Measurements from ENCODE around the gene KCNK5.

The KCNK5 gene

DNA sequence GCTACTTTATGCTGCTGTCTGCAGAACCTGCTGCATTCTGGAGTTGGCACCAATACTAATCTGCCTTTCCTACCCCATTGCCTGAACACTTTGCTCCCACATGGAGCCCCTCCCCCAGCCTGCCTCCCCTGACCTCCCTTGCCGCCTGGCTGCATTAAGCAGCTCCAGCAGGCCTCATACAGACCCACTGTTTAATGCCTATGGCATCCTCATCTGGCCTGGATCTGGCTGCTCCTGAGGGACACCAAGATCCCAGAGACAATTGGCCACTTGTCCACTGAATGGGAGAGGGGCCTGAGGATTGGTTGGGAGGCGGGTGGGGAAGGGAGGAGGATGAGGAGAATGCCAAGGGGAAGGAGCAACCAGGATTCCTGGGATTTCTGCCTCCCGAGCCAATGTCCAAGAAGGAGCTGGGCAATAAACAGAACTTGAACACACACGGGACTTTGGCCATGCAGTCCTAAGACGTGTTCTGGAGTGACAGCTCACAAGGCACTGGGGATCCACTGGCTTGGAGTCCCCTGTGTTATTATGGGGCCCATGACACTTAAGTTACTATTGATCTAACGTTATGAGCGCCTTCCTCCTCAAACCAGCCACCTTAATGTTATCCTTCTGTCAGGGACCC lies 10.4 kb upstream of the KCNK5 start:
- DNase-seq: no peak

DNA sequence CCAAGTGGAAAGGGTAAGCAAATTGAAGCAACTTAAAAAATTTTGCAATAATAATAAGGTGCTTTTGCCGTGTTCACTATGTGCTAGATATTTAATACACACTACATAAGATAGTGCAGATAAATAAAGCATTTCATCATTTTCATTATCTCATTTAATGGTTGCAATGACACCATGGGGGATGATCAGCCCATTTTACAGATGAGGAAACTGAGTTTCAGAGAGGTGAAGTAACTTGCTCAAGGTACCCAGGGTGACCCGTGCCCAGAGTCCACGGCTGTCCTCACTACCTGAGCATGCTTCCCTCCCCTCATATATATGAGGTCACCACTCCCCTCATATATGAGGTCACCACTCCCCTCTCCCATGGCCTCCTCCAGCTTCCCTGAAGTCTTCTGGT lies 7.5 kb upstream of the KCNK5 start:
- DNase-seq: no peak

DNA sequence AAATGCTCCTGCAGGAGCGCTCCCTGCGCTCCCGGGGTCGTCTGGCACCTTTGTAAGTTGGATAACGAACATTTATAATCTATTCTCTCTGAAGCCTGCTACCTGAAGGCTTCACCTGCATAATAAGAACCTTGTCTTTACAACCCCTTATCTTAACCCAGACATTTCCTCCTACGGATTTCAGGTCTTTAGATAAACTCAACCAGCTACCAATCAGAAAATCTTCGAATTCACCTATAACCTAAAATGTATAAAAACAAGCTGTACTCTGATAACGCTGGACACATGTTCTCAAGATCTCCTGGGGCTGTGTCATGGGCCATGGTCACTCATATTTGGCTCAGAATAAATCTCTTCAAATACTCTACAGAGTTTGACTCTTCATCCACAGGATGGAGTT lies 4.1 kb upstream of the KCNK5 start:
- no peak for DNase-seq

DNA sequence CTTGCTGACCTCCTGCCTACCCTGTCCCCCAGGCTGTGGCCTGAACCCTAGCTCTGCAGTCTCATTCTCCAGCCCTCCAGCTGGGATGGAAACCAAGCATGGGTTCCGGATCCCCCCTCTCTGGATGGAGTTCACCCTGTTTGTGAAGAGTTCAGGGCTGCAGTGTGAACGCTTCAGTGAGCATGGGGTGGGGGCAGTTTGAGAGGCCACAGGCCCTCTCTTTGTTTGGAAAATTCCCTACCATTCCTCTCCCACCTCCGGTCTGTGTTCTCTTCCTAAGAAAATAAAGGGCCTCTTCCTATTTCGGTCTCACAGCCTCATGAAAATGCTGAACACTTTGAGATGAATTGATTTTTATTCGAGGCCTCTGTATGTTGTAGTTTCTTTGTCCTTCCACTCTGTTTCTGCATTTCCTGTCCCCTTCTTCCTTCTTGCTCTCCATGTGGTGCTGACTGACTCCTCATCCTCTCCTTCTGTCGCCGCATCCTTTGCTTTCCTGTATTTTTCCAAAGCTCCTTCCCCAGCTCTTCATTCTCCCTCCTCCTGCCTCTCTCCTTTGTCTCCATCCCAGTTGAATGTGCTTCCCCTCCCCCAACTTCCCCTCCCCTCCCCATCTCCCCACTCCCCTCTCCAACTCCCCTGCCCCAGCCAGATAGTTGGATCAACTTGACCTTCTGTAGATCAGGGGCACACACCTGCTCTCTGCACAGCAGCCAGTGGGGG lies 2.4 kb upstream of the KCNK5 start:
- DNase-seq: no peak

DNA sequence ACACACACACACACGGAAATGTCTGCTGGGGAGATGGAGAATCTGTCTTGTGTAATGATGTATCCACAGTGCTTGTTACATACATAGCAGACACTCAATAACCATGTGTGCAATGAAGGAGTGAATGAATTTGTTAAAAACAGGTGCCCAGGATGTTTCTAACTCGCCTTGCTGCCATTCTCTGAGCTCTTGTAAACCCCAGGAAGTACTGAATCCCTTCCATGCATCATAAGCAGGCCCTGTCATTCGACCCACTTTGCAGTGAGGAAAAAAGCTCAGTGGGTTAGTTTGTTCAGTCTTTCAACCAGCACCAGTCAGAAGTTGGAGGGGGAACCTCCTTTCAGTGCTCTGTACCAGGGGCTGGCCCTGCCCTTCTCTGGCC lies 1.4 kb upstream of the KCNK5 start:
- no peak for DNase-seq

DNA sequence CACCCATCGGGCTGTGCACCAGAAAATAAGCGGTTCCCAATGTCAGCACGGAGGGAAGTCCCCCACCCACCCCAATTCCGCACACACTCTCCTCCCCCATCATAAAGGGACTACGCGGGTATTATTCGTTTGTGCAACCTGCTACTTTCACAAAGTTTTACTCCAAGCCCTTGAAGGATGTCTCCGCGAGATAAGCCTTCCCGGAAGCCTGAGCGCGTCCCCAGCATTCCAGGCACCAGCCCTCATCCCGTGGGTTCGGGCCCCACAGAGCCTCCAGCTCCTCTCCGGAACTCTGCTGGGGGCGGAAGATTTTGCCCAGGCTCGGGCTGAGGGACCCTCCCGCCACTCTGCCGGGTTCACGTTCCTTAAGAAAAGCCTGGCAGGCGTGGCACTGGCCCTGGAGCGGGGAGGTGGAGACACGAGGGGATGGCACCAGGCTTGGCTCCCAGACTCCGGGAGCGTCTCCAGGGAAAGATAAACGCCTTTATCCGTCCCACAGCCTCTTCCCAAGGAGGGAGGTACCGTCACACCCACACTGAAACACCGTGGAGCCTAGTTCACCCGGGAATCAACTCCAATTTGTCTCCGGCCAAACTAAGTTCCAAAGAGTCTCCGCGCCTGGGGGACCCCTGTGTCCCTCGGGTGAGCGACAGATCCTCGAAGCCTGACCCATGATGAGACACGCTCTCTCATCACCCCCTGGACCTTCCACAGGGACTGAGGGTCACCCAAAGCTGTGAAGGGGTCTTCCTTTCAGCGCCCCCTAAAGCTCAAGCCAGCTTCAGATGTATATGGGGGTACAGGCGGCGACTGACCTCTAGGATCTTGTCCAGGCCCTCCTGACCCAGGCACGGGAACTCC lies 934 bp downstream of the KCNK5 start:
- DNase-seq: no peak

DNA sequence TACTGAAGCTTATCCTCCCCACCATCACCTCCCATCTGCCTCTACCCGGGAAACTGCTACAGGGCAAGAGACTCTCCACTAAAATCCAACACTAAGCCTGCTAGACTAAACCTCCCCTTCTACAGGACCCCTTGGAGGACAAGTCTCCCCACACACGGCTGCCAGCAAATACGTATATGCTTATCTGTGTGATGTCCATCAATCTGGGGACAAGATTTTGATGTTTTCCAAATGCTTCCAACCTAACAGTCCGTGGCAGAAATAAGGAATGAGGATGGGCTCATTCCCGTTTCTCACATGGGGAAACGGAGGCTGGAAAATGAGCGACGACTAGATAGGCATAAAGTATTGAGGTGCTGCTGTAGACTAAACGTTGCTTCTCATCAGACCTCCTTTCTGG lies 1.8 kb downstream of the KCNK5 start:
- DNase-seq: no peak

DNA sequence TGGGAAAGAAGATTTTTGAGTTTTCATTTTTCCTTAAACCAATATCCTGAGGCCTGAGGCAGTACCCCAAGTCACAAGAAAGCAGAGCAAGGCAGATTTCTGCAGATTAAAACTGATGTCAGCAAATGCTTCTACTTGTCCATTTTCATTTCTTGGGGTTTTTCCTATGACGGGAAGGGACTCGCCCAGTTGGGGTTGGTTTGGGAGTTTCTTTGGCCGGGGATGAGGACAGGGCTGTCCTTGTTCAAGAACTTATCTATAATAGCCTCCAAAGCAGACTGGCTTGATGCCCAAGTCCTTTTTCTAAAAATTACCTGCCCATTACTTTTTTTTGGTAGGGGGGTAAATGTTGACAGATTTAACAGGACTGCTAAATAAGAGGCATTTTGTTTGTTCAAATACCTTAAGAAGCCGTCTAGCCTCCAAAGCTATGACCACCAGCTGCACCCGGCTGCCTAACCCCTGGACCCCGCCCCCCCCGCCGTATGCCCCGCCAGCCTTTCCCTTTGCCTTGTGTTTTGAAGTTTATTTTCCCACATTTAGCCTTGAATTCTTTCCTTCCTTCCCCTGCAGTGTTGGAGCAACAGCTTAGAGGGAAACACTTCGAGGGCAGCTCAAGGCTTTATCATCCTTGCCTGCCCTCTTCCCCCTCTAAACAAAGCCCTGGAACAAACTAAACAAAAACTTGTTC lies 2.5 kb downstream of the KCNK5 start:
- no peak for DNase-seq

DNA sequence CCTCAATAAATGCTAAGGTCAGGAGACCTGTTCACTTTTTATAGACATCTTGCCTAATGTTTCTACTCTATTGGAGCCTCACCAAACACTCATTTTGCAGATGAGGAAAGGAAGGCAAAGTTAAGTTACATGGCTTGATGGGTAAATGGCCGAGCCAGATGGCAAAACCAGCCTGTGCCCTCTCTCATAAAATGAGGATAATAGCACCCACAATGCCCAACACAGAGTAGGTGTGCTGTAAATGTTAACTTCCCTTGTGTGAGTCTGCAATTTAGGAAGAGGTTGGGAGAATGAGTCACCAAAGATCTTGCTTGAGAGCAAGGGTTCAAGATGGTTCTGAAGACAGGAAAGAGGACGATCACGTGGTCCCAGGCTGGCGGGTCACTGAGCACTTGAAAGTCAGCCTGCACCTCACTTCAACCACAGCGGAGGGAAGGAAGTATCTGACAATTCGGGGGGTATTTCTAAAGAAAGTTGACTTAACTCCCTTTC lies 3.3 kb downstream of the KCNK5 start:
- DNase-seq: no peak

DNA sequence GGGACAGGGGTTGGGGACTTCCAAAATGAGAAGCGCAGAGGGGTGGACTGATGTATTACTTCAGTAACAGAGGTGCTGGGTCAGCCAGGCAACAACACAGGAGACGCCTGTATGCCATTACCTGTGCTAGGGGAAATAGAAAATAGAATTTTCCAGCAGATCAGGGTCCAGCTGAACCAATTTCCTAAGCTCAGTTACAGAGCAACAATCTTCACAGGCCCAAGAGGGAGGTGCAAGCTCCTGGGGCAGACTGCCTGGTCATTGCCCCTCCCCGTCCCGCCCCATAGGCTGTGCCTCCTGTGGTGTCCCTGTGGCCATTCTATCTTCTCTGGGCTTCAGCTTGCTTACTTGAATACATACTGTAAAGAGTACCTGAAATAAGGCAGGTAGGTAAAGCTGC lies 3.7 kb downstream of the KCNK5 start:
- DNase-seq: peak; percentile 17

DNA sequence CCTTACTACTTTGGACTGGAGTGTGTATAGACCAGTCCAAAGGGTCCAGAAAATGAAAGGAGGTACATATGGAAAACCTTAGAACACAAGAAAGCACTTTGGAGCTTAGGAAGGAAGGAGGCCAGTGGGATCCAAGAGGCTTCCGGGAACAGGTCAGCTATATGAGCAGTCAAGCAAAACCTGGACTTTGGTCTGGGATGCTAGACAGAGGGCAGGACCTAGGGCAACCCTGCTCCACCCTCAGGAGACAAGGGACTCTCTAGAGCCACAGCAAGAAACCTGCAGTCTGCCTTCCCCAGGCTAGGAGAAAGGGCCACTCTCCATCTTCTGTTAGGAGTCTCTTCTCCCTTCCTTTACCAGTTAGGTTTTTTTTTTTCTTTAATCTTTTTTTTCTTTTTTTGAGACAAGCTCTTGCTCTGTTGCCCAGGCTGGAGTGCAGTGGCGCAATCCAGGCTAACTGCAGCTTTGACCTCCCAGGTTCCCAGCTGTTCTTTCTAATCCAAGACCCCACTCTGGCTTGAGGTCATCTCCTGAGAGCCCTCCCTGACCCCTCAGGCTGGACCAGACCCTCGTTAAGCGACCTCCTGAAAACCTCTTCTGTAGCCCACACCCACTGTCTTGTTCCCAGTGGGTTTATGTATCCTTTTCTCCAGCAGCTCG lies 4.6 kb downstream of the KCNK5 start:
- peak; percentile 42 for DNase-seq

DNA sequence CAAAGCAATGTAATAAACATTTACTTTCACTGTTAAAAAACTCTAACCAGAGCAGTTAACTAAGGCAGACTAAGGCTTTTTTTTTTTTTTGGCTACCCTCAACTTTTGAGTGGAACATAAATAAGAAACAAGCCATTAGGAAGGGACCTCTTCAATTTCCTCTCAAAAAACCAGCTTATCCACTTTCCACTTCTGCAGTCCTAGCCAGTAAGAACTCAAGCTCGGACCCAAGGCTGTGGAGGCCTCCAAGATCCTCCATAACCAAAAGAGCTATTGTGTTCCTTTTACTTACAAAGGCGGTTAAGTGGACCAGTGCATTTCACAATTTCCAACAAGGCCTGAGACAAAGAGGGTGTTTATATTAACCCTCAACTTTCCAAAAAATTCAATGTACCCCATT lies 5.3 kb downstream of the KCNK5 start:
- peak; percentile 48 for DNase-seq

DNA sequence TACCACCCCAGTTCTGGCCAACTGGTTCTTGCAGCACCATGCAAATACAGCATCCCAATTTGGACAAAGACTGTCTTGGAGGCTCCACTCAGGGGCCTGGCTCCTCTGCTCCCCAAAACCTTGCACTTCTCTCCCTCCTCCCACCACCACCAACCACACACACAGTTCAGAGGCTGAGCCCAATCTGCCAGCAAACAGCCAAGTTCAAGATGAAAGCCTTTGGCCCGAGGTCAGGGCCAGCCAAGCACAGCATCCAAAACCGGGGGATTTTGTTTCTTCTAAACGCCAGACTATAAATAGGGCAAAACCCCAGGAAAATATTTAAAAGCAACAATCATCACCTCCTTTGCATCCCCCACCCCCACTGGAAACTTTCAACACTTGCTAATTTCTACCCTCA lies 5.7 kb downstream of the KCNK5 start:
- DNase-seq: no peak

DNA sequence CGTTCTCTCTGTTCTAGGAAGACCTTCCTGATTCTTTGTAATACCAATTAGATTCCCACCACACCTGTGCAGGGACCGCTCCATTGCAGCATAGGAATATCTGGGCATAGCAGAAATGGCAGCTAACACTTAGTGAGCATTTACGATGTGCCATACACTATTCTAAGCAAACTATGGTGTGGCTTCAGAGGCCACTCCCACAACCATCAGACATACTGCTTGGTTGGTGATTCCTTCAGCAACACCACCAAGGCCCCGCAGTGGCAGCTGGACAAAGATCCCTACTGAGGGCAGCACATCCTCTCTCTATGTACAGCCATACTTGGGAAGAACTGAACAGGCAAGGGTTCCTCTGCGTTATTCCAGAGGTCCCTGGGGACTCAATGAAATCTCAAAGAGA lies 6.2 kb downstream of the KCNK5 start:
- DNase-seq: no peak

DNA sequence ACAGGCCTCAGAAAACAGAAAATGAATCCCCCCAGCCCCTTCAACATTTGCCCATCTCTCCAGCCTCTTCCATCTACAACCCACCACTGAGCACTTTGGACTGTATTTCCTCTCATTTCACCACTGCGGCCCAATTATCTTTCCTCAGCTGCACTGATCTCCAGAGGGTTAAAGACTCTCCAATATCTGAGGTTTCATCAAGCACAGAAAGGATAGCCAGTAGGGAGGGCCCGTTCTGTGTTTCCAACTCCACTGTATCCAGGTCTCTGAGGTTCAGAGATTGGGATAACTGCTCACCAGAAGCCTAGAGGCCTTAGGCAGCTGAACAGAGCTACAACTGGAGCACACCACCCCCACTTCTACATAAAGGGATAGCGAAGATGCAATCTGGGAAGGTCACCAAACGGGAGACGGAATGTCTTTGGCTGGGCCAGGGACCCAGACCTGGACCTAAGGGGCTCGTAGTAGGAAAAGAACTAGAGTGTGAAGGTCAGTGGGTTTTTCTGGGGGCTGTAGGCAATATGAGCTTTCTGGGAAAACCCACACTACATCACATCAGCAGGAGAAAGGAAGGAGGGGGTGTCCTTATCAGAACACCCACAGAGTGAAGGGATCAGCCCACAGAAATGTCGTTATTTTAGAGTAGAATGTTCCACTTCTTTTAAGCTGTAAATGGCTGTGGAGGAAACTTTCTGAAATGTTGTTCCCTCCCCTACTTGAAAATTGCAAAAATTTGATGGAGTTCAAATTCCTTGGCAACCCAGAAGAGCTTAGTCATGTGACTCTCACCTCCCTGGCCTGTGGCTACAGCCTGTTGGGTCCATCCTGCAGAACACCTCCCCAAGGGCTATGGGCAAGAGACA lies 7.3 kb downstream of the KCNK5 start:
- no peak for DNase-seq

DNA sequence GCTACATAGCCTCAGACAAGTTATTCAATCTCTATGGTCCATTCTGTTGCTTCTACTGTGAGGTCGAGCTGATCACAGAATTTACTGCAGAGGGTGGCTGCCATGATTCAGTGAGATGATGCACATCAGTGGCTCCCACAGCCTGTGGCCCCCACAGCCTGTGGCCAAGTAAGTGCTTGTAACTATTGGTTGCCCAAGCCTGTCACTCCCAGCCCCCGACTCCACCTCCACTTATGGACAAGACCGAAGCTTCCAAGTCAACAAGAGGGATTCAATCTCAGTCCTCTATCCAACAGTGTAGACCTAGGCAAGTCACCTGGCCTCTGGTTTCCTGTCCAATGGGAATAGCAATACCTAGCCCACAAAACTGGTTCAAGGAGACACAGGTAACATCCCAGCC lies 8.2 kb downstream of the KCNK5 start:
- no peak for DNase-seq

DNA sequence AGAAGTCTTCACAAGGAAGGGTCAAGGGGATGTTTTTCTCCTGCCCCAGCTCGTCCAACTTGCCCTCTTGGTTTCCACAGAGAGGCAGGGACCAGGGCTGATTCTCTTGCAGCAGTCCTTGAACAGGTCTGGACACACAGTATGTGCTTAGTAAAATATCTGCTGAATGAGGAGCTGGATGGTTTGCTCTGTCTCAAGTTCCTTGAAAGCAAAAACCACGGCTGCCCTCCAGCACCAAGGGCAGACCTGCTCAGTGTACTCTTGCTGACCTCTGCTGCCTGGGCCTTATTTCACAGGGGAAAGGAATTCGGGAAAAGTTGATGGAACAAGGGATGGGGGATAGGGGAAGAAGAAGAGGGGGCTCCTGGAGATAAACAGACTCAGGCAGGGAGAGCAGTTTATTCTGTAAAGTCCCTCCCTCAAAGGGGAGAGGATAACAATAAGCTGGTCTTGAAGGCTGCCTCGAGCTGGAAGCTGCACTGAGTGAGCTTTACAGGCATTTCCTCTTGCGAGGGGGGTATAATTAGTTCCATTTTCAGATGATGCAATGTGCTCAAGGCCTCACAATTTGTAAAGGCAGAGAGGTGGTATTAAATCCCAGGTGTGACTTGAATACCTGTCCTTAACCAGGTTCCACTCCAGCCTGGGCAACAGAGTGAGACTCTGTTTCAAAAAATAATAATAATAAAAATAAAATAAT lies 10.3 kb downstream of the KCNK5 start:
- no peak for DNase-seq

DNA sequence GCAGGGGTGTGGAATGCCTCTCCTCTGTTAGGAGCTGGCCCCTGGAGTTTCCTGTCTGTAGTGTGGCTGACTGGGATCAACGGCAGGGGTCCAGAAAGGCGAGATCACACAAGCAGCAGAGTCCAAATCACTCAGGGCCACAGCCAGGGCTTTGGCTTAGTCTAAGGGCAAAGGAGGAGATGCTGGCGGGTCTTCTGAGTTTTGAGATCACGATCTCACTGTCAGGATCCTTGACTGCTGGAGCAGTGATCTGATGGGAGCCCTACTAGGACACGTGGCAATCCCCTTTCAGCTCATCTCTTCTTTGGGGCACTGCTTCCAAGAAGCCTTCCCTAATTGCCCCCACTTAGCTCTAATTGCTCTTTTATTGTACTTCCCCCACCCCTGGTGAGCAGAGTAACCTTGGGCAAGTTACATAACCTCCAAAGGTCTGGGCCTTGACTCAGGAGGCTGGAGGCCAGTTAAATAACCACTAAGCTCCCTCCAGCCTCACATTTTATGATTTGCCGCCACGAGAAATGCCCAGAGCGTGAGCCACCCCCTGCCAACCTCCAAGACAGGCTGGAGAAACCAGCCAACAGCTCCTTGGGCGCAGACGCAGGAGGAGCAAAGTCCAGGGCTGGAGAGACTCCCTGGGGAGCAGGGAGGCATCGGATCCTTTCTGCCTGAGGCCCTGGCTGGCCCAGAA lies 12.0 kb downstream of the KCNK5 start:
- DNase-seq: no peak

DNA sequence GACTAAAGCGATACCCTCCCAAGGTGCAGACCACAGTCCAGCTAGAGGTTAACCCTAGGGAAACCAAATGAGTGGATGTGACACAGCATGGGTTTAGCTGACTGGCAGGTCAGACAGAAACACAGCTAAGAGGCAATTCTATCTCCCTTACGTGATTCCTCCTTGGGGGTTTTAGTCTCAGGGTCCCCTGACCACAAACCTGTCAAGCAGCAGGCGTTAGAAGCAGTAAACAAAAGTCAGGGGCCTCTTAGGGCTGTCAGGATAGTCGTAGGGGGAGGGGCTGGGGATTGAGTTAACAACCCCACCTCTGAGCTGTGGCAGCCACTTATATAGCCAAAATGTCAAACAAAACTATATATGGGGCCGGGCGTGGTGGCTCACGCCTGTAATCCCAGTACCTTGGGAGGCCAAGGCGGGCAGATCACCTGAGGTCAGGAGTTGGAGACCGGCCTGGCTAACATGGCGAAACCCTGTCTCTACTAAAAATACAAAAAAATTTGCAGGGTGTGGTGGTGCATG lies 13.6 kb downstream of the KCNK5 start:
- no peak for DNase-seq

All from DMS53 (cell line).